ENCODE data around the gene HAND2. TPM values are rescaled to one million over a fixed set of nuclear protein-coding genes. Genes with fewer than 3 reads are reported as not detected.

HAND2 gene
- polyA plus RNA-seq, 1 experiment = 2.4 TPM

DNA sequence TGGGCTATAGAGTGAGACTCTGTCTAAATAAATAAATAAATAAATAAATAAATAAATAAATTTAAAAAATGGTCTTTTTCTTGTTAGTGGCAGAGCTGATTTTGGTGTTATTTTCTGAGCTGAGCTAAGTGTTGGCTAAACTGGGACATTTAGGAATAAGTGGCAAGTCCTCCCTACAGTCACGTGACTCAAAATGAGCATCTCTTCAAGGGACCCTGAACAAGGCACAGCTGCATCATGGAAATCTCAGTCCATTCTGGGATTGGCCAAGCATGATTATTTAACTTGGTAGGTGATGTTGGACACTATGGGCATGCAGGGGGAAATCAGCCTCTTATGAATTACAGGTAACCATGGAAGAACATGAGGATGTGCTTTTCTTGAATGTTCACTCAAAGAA, 42.0 kb downstream of the HAND2 start:
- Histone ChIP-seq H3K9me3 (ENCODE audit: control insufficient read depth, insufficient read depth, low read length) (no peaks in the 10 kb centered on the region), H3K27ac (ENCODE audit: low read depth, low read length) (no peak overlapping the region), H3K27me3 (ENCODE audit: control insufficient read depth, insufficient read depth, low read length) (no peaks in the 10 kb centered on the region), H3K4me3 (ENCODE audit: low read depth, low read length) (no peak overlapping the region)
- TF ChIP-seq, protein P1, sequence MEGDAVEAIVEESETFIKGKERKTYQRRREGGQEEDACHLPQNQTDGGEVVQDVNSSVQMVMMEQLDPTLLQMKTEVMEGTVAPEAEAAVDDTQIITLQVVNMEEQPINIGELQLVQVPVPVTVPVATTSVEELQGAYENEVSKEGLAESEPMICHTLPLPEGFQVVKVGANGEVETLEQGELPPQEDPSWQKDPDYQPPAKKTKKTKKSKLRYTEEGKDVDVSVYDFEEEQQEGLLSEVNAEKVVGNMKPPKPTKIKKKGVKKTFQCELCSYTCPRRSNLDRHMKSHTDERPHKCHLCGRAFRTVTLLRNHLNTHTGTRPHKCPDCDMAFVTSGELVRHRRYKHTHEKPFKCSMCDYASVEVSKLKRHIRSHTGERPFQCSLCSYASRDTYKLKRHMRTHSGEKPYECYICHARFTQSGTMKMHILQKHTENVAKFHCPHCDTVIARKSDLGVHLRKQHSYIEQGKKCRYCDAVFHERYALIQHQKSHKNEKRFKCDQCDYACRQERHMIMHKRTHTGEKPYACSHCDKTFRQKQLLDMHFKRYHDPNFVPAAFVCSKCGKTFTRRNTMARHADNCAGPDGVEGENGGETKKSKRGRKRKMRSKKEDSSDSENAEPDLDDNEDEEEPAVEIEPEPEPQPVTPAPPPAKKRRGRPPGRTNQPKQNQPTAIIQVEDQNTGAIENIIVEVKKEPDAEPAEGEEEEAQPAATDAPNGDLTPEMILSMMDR (IDR thresholded peaks at IDR 0.05; ENCODE audit: low read depth, low read length) = no peak
- POLR2A ChIA-PET = no interaction called here
- DNase-seq (ENCODE audit: low read depth, low spot score) = no peak
- CTCF ChIA-PET = interaction anchor here (0.6 to 1.8 kb wide), 4 partner anchors 68 to 474 kb away, joined by 3 to 9 read pairs (median 4); no protein-coding TSS in a partner anchor

- Histone ChIP-seq H3K27ac (ENCODE audit: low read depth, low read length) (no peak overlapping the region), H3K4me3 (ENCODE audit: low read depth, low read length) (no peak overlapping the region), H3K9me3 (ENCODE audit: control insufficient read depth, insufficient read depth, low read length) (no peaks in the 10 kb centered on the region), H3K27me3 (ENCODE audit: control insufficient read depth, insufficient read depth, low read length) (no peaks in the 10 kb centered on the region)
- CTCF ChIA-PET = interaction anchor here (0.5 to 1.8 kb wide), 2 partner anchors 131 to 186 kb away, joined by 4 read pairs; no protein-coding TSS in a partner anchor
- POLR2A ChIA-PET = interaction anchor here (0.6 to 0.9 kb wide), 2 partner anchors 116 to 117 kb away, joined by 3 to 9 read pairs; partner anchors contain the start of gene SAP30
- DNase-seq (ENCODE audit: low read depth, low spot score) = no peak
- TF ChIP-seq, protein P1 (IDR thresholded peaks at IDR 0.05; ENCODE audit: low read depth, low read length) = no peak
Observed at GRCh38 chr4:173486714-173487392, 43.2 kb downstream of the HAND2 start.

- no peaks in the 10 kb centered on the region for H3K27me3 ChIP-seq (ENCODE audit: control insufficient read depth, insufficient read depth, low read length)
- no peaks in the 10 kb centered on the region for H3K9me3 ChIP-seq (ENCODE audit: control insufficient read depth, insufficient read depth, low read length)
- TF ChIP-seq, protein P1 (IDR thresholded peaks at IDR 0.05; ENCODE audit: low read depth, low read length) = no peak
- H3K4me3 ChIP-seq (ENCODE audit: low read depth, low read length) = no peak overlapping the region
- CTCF ChIA-PET = interaction anchor here (1.0 kb wide), 1 partner anchor 66 kb away, joined by 3 read pairs; no protein-coding TSS in a partner anchor
- DNase-seq (ENCODE audit: low read depth, low spot score) = no peak
- POLR2A ChIA-PET = no interaction called here
- H3K27ac ChIP-seq (ENCODE audit: low read depth, low read length) = no peak overlapping the region
Observed at GRCh38 chr4:173485164-173485563, 44.9 kb downstream of the HAND2 start.

DNA sequence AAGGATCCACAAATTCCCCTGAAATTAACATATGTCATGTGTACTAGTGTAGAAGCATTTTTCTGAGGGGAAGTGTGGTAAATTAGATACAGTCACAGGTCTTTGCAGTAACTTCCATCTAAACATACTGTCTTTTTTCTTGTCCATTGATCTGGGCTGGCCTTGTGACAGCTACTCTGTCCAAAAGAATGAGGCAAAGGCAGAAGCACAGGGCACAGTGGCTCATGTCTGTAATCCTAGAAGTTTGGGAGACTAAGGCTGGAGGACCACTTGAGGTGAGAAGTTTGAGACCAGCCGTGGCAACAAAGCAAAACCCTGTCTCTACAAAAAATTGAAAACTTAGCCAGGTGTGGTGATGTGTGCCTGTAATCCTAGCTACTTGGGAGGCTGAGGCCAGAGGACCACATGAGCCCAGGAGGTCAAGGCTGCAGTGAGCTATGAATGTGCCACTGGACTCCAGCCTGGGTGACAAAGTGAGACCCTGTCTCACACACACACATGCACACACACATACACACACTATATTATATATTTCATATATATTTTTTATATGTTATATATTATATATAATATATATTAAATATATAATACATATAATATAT, 47.6 kb downstream of the HAND2 start:
- ChIA-PET POLR2A (no interaction called here), CTCF (no interaction called here)
- TF ChIP-seq, protein P1 (IDR thresholded peaks at IDR 0.05; ENCODE audit: low read depth, low read length) = no peak
- Histone ChIP-seq H3K9me3 (ENCODE audit: control insufficient read depth, insufficient read depth, low read length) (no peaks in the 10 kb centered on the region), H3K27me3 (ENCODE audit: control insufficient read depth, insufficient read depth, low read length) (no peaks in the 10 kb centered on the region), H3K27ac (ENCODE audit: low read depth, low read length) (no peak overlapping the region), H3K4me3 (ENCODE audit: low read depth, low read length) (no peak overlapping the region)
- no peak for DNase-seq (ENCODE audit: low read depth, low spot score)

- CTCF ChIA-PET = interaction anchor here (0.6 to 2.4 kb wide), 3 partner anchors 15 to 177 kb away, joined by 3 to 9 read pairs (median 4); no protein-coding TSS in a partner anchor
- no peak for DNase-seq (ENCODE audit: low read depth, low spot score)
- POLR2A ChIA-PET = no interaction called here
- TF ChIP-seq, protein P1 (IDR thresholded peaks at IDR 0.05; ENCODE audit: low read depth, low read length) = no peak
- Histone ChIP-seq H3K9me3 (ENCODE audit: control insufficient read depth, insufficient read depth, low read length) (no peaks in the 10 kb centered on the region), H3K27ac (ENCODE audit: low read depth, low read length) (no peak overlapping the region), H3K27me3 (ENCODE audit: control insufficient read depth, insufficient read depth, low read length) (no peaks in the 10 kb centered on the region), H3K4me3 (ENCODE audit: low read depth, low read length) (no peak overlapping the region)
Observed at GRCh38 chr4:173478913-173479283, 51.1 kb downstream of the HAND2 start.

Data from AG04450 (cell line).